ENCODE results near the gene FSCN2. TPM values are rescaled to one million over a fixed set of nuclear protein-coding genes. Genes with fewer than 3 reads are reported as not detected.
A peak's percentile ranks its signal among the peaks of the same experiment; 100 is the strongest.

Gene FSCN2
- total and polyA plus RNA-seq, 2 donors from 2014 or later = 0.26 to 3.8 TPM

GRCh38 chr17:81510785-81511553 lies 17.2 kb upstream of the FSCN2 start:
- intact Hi-C loops (cut with DNase I) = loop anchor here (2.0 kb wide), 1 partner anchor 114 kb away; no protein-coding TSS in a partner anchor
- H3K4me1 ChIP-seq (ENCODE audit: control insufficient read depth in 2 of 3, insufficient read depth in 2 of 3, low read depth in 1 of 3, low read length in 3 of 3) = peaks cover 3 to 20% (median 3%) of the 10 kb centered on the region in 3 donors
- no peak for TF ChIP-seq CTCF (IDR thresholded peaks at IDR 0.05; ENCODE audit: borderline replicate concordance, extremely low read depth, insufficient read depth)
- peak overlapping the region; percentile 38 to 97 (median 83) for H3K9ac ChIP-seq (ENCODE audit: low read length in 3 of 3)
- DNase-seq = peak in 3 of 5 donors; percentile 24 to 82 (median 58)
- no peaks in the 10 kb centered on the region for H3K27me3 ChIP-seq (ENCODE audit: control insufficient read depth, insufficient read depth, low read length)
- H3K9me3 ChIP-seq (ENCODE audit: control insufficient read depth in 2 of 3, insufficient read depth in 1 of 3, low read length in 3 of 3) = no peaks in the 10 kb centered on the region
- H3K36me3 ChIP-seq (ENCODE audit: control insufficient read depth in 2 of 3, insufficient read depth in 3 of 3, low read length in 3 of 3) = peaks cover 11 to 28% (median 20%) of the 10 kb centered on the region in 3 donors
- peak overlapping the region; percentile 84 to 96 (median 94) for H3K4me3 ChIP-seq (ENCODE audit: low read length in 3 of 3)
- H3K27ac ChIP-seq (ENCODE audit: low read depth in 2 of 2, low read length in 2 of 2) = peak overlapping the region; percentile 88 to 90
- no peak for FAIRE-seq

- Histone ChIP-seq H3K4me3 (ENCODE audit: low read length in 3 of 3) (peak overlapping the region; percentile 84 to 96 (median 94)), H3K27me3 (ENCODE audit: control insufficient read depth, insufficient read depth, low read length) (no peaks in the 10 kb centered on the region), H3K9me3 (ENCODE audit: control insufficient read depth in 2 of 3, insufficient read depth in 1 of 3, low read length in 3 of 3) (no peaks in the 10 kb centered on the region), H3K9ac (ENCODE audit: low read length in 3 of 3) (peak overlapping the region; percentile 38 to 97 (median 83)), H3K4me1 (ENCODE audit: control insufficient read depth in 2 of 3, insufficient read depth in 2 of 3, low read depth in 1 of 3, low read length in 3 of 3) (peaks cover 3 to 25% (median 3%) of the 10 kb centered on the region in 3 donors), H3K36me3 (ENCODE audit: control insufficient read depth in 2 of 3, insufficient read depth in 3 of 3, low read length in 3 of 3) (peaks cover 11 to 28% (median 20%) of the 10 kb centered on the region in 3 donors), H3K27ac (ENCODE audit: low read depth in 2 of 2, low read length in 2 of 2) (peak overlapping the region; percentile 88 to 90)
- FAIRE-seq = no peak
- no peak for DNase-seq
- intact Hi-C loops (cut with DNase I) = loop anchor here (2.0 kb wide), 1 partner anchor 115 kb away; no protein-coding TSS in a partner anchor
- no peak for TF ChIP-seq CTCF (IDR thresholded peaks at IDR 0.05; ENCODE audit: borderline replicate concordance, extremely low read depth, insufficient read depth)
Observed at GRCh38 chr17:81511554-81511803, 16.7 kb upstream of the FSCN2 start.

- Histone ChIP-seq H3K9me3 (ENCODE audit: control insufficient read depth in 2 of 3, insufficient read depth in 1 of 3, low read length in 3 of 3) (no peaks in the 10 kb centered on the region), H3K4me3 (ENCODE audit: low read length in 3 of 3) (peak overlapping the region; percentile 84 to 96 (median 94)), H3K4me1 (ENCODE audit: control insufficient read depth in 2 of 3, insufficient read depth in 2 of 3, low read depth in 1 of 3, low read length in 3 of 3) (peaks cover 3 to 27% (median 3%) of the 10 kb centered on the region in 3 donors), H3K27me3 (ENCODE audit: control insufficient read depth, insufficient read depth, low read length) (no peaks in the 10 kb centered on the region), H3K36me3 (ENCODE audit: control insufficient read depth in 2 of 3, insufficient read depth in 3 of 3, low read length in 3 of 3) (peaks cover 11 to 28% (median 20%) of the 10 kb centered on the region in 3 donors), H3K9ac (ENCODE audit: low read length in 3 of 3) (peak overlapping the region; percentile 38 to 97 (median 83)), H3K27ac (ENCODE audit: low read depth in 2 of 2, low read length in 2 of 2) (peak overlapping the region; percentile 88 to 90)
- intact Hi-C loops (cut with DNase I) = loop anchor here (2.0 kb wide), 1 partner anchor 115 kb away; no protein-coding TSS in a partner anchor
- FAIRE-seq (no peak), DNase-seq (peak in 2 of 5 donors; percentile 2 to 85)
- TF ChIP-seq CTCF (IDR thresholded peaks at IDR 0.05; ENCODE audit: borderline replicate concordance, extremely low read depth, insufficient read depth) = no peak
Observed at GRCh38 chr17:81511804-81512561, 16.2 kb upstream of the FSCN2 start.

Data from kidney (tissue), 14 donors.